ENCODE measurements around the gene SPATA31C2. TPM values are rescaled to one million over a fixed set of nuclear protein-coding genes. Genes with fewer than 3 reads are reported as not detected.
"Not testable (repeated sequence)": the region's sequence is repeated elsewhere in the genome, so short reads cannot be mapped to it uniquely, and the experiment has no call there.

SPATA31C2 gene
- total RNA-seq, 1 donor from 2014 or later: not detected

DNA sequence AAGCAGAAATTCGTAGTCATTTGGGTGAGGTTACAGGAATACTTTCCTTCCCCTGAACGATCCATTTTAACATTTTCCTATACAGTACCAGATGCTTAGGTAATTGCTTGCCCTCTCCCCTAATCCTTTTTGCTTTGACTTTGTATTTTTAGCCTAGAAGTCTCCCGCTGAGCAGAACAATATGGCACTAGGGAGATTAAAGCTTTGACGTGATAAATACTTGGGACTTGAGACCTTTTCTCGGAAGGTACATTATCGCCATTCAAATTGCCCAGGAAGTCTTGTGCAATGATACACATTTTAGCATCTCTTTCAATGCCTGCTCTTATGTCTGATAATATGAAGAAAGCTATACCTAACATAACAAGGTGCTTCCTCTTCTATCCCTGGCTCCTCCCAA is 22.9 kb upstream of the SPATA31C2 start:
- TF ChIP-seq, protein P1, sequence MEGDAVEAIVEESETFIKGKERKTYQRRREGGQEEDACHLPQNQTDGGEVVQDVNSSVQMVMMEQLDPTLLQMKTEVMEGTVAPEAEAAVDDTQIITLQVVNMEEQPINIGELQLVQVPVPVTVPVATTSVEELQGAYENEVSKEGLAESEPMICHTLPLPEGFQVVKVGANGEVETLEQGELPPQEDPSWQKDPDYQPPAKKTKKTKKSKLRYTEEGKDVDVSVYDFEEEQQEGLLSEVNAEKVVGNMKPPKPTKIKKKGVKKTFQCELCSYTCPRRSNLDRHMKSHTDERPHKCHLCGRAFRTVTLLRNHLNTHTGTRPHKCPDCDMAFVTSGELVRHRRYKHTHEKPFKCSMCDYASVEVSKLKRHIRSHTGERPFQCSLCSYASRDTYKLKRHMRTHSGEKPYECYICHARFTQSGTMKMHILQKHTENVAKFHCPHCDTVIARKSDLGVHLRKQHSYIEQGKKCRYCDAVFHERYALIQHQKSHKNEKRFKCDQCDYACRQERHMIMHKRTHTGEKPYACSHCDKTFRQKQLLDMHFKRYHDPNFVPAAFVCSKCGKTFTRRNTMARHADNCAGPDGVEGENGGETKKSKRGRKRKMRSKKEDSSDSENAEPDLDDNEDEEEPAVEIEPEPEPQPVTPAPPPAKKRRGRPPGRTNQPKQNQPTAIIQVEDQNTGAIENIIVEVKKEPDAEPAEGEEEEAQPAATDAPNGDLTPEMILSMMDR (IDR thresholded peaks at IDR 0.05; ENCODE audit: insufficient read depth, low read length, severe bottlenecking): no peak
- Histone ChIP-seq H3K36me3 (ENCODE audit: control insufficient read depth, insufficient read depth, low read length) (no peaks in the 10 kb centered on the region), H3K27me3 (ENCODE audit: control insufficient read depth, insufficient read depth, low read length) (no peaks in the 10 kb centered on the region), H3K4me3 (ENCODE audit: low read depth, low read length) (no peak overlapping the region)
- FAIRE-seq: no peak
- DNase-seq (ENCODE audit: low read depth): no peak

- FAIRE-seq (no peak), DNase-seq (ENCODE audit: low read depth) (no peak)
- Histone ChIP-seq H3K27me3 (ENCODE audit: control insufficient read depth, insufficient read depth, low read length) (no peaks in the 10 kb centered on the region), H3K36me3 (ENCODE audit: control insufficient read depth, insufficient read depth, low read length) (no peaks in the 10 kb centered on the region), H3K4me3 (ENCODE audit: low read depth, low read length) (no peak overlapping the region)
- TF ChIP-seq, protein P1 (IDR thresholded peaks at IDR 0.05; ENCODE audit: insufficient read depth, low read length, severe bottlenecking): no peak
These were observed 5.8 kb upstream of the SPATA31C2 start for GRCh38 chr9:88143957-88144625.

- H3K27me3 ChIP-seq (ENCODE audit: control insufficient read depth, insufficient read depth, low read length): no peaks in the 10 kb centered on the region
- TF ChIP-seq, protein P1 (IDR thresholded peaks at IDR 0.05; ENCODE audit: insufficient read depth, low read length, severe bottlenecking): no peak
- H3K4me3 ChIP-seq (ENCODE audit: low read depth, low read length): no peak overlapping the region
- DNase-seq (ENCODE audit: low read depth) (no peak), FAIRE-seq (no peak)
- no peaks in the 10 kb centered on the region for H3K36me3 ChIP-seq (ENCODE audit: control insufficient read depth, insufficient read depth, low read length)
These were observed 4.9 kb upstream of the SPATA31C2 start for GRCh38 chr9:88143179-88143578.

GRCh38 chr9:88133552-88133951 is 4.7 kb downstream of the SPATA31C2 start:
- FAIRE-seq; DNase-seq (ENCODE audit: low read depth); H3K4me3 ChIP-seq (ENCODE audit: low read depth, low read length); H3K27me3 ChIP-seq (ENCODE audit: control insufficient read depth, insufficient read depth, low read length); H3K36me3 ChIP-seq (ENCODE audit: control insufficient read depth, insufficient read depth, low read length): not testable (repeated sequence)

DNA sequence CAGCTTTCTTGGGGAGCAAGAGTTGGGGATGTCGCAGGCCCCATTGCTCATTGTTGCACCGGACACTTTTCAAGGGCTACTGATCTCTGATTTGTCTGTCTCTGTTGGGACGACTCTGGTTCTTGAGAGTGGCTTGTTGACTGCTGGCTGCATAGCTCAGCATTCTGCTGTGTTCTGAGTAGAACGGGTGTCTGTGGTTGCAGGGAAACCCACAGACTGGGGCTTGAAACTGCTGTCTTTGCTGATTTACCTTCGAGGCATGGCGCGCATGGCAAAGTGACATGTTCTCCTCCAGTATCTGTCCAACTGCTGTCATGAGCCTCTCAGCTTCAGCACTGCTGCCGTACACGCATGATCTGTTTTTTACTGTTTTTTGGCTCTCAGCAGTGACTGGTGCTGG is 8.7 kb downstream of the SPATA31C2 start:
- not testable (repeated sequence) for DNase-seq (ENCODE audit: low read depth); H3K36me3 ChIP-seq (ENCODE audit: control insufficient read depth, insufficient read depth, low read length); H3K27me3 ChIP-seq (ENCODE audit: control insufficient read depth, insufficient read depth, low read length); H3K4me3 ChIP-seq (ENCODE audit: low read depth, low read length)
- FAIRE-seq: peak; percentile 92

DNA sequence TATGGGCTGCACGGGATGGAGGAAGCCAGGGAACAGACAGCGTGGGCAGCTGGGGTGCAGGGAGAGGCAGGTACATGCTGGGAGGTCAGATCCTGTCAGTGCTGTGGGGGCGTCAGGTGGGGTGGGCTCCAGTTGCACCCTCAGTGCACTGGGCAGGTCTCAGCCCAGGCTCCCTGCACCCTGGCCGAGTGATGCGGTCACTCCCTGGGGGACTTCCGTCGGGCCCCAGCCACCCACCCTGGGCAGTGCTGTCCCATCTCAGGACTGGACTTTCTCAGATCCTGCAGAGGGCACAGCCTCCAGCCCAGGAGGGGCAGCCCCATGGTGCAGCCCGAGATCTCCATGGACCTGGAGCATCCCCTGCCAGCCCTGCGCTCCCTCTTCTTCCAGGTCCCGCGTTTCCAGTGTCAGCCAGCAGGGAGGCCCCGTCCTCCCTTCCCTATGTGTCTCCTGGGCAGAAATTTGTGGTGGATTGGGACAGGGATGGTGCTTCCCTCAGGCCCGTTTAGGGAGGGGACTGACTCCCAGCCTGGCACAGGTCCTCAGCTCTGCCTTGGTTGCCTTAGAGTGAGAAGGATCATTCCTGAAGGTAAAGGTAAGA is 10.5 kb downstream of the SPATA31C2 start:
- not testable (repeated sequence) for H3K36me3 ChIP-seq (ENCODE audit: control insufficient read depth, insufficient read depth, low read length); H3K4me3 ChIP-seq (ENCODE audit: low read depth, low read length); FAIRE-seq; DNase-seq (ENCODE audit: low read depth); H3K27me3 ChIP-seq (ENCODE audit: control insufficient read depth, insufficient read depth, low read length)

GRCh38 chr9:88123413-88123812 is 14.9 kb downstream of the SPATA31C2 start:
- FAIRE-seq; H3K27me3 ChIP-seq (ENCODE audit: control insufficient read depth, insufficient read depth, low read length); H3K4me3 ChIP-seq (ENCODE audit: low read depth, low read length); DNase-seq (ENCODE audit: low read depth); H3K36me3 ChIP-seq (ENCODE audit: control insufficient read depth, insufficient read depth, low read length): not testable (repeated sequence)

- not testable (repeated sequence) for DNase-seq (ENCODE audit: low read depth); H3K4me3 ChIP-seq (ENCODE audit: low read depth, low read length); H3K36me3 ChIP-seq (ENCODE audit: control insufficient read depth, insufficient read depth, low read length); FAIRE-seq; H3K27me3 ChIP-seq (ENCODE audit: control insufficient read depth, insufficient read depth, low read length)
These were observed 20.2 kb downstream of the SPATA31C2 start for GRCh38 chr9:88118121-88118520.

GRCh38 chr9:88114968-88115612 is 23.2 kb downstream of the SPATA31C2 start:
- not testable (repeated sequence) for H3K27me3 ChIP-seq (ENCODE audit: control insufficient read depth, insufficient read depth, low read length); H3K4me3 ChIP-seq (ENCODE audit: low read depth, low read length); FAIRE-seq; H3K36me3 ChIP-seq (ENCODE audit: control insufficient read depth, insufficient read depth, low read length); DNase-seq (ENCODE audit: low read depth)

DNA sequence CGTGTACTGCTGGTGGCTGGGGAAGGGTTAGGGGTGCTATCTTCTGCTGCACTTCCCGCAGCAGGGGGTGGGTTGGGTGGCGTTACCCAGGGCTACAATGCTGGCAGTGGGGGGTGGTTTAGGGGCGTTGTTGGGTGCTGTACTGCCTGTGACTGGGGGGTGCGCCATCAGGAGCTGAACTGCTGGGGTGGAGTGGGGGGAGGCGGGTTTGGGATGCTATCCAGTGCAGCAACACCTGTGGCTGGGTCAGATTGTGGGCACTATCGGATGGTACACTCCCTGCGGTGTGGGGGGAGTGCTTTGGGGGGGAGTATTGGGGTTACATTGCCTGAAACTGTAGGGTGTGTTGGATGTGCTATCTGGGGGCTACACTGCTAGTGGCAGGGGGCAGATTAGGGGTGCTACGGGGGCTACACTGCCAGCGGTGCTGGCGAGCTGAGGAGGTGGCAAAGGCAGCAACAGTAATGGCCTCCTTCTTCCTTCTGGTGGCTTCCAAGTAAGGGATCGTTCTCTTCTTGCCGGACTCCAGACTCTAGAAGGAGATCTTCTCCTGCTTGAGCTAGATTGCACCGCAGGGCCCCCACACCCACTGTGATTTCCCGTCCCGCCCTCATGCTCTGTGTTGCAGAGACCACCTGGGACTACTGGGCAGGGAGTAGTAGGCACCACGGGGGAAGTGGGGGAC is 23.9 kb downstream of the SPATA31C2 start:
- not testable (repeated sequence) for H3K36me3 ChIP-seq (ENCODE audit: control insufficient read depth, insufficient read depth, low read length); FAIRE-seq; H3K27me3 ChIP-seq (ENCODE audit: control insufficient read depth, insufficient read depth, low read length); H3K4me3 ChIP-seq (ENCODE audit: low read depth, low read length); DNase-seq (ENCODE audit: low read depth)
